ENCODE data around the gene ABTB2.
A peak's percentile ranks its signal among the peaks of the same experiment; 100 is the strongest.

ABTB2 gene

GRCh38 chr11:34143048-34143447 lies 214.8 kb downstream of the ABTB2 start:
- Mint-ChIP-seq H3K4me1 (ENCODE audit: low read depth) (no peaks in the 10 kb centered on the region), H3K36me3 (ENCODE audit: low read depth) (peaks cover 99% of the 10 kb centered on the region), H3K4me3 (no peak overlapping the region), H3K27ac (peak overlapping the region; percentile 50), H3K27me3 (no peaks in the 10 kb centered on the region), H3K9me3 (no peaks in the 10 kb centered on the region)
- DNase-seq, result no peak

DNA sequence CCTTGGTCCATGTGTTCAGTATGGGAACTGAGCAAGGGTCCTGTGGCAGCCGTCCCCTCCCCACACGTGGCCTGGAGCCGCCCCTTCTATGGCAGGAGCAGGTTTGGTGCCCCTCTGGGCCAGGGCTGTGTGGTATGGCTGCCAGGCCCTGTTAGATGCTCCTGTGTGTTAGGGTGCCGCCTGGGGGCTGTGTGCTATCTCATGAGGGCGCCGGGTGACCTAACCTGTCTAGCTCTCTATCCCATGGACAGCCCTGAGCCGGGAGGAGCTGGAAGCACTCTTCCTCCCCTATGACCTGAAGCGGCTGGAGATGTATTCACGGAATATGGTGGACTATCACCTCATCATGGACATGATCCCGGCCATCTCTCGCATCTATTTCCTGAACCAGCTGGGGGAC lies 217.7 kb downstream of the ABTB2 start:
- H3K36me3 Mint-ChIP-seq (ENCODE audit: low read depth), result peaks cover 99% of the 10 kb centered on the region
- peaks cover 5% of the 10 kb centered on the region for H3K4me1 Mint-ChIP-seq (ENCODE audit: low read depth)
- no peak overlapping the region for H3K27ac Mint-ChIP-seq
- DNase-seq, result no peak
- H3K9me3 Mint-ChIP-seq, result no peaks in the 10 kb centered on the region
- no peaks in the 10 kb centered on the region for H3K27me3 Mint-ChIP-seq
- no peak overlapping the region for H3K4me3 Mint-ChIP-seq

DNA sequence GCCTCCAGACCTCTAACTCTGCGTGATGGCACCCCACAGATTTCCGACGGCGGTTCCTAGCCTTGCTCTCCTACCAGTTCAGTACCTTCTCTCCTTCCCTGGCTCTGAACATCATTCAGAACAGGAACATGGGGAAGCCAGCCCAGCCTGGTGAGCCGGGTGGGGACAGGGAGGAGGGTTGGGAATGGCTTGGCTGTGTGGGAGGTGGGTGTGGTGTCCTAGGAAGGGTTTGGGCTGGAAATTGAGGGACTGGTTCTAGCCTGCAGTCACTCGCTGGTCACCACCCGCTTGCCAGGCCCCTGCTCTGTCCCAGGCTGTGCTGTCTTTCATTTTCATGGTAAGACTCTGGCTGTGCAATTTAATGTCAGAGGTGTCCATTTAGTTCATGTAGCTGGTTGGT lies 218.5 kb downstream of the ABTB2 start:
- no peaks in the 10 kb centered on the region for H3K9me3 Mint-ChIP-seq
- H3K4me1 Mint-ChIP-seq (ENCODE audit: low read depth), result peaks cover 12% of the 10 kb centered on the region
- H3K4me3 Mint-ChIP-seq, result no peak overlapping the region
- H3K36me3 Mint-ChIP-seq (ENCODE audit: low read depth), result peaks cover 99% of the 10 kb centered on the region
- no peak overlapping the region for H3K27ac Mint-ChIP-seq
- DNase-seq, result no peak
- no peaks in the 10 kb centered on the region for H3K27me3 Mint-ChIP-seq

GRCh38 chr11:34136420-34136819 lies 221.4 kb downstream of the ABTB2 start:
- no peaks in the 10 kb centered on the region for H3K27me3 Mint-ChIP-seq
- H3K4me3 Mint-ChIP-seq, result no peak overlapping the region
- peaks cover 14% of the 10 kb centered on the region for H3K4me1 Mint-ChIP-seq (ENCODE audit: low read depth)
- peaks cover 99% of the 10 kb centered on the region for H3K36me3 Mint-ChIP-seq (ENCODE audit: low read depth)
- no peaks in the 10 kb centered on the region for H3K9me3 Mint-ChIP-seq
- peak overlapping the region; percentile 15 for H3K27ac Mint-ChIP-seq
- no peak for DNase-seq

DNA sequence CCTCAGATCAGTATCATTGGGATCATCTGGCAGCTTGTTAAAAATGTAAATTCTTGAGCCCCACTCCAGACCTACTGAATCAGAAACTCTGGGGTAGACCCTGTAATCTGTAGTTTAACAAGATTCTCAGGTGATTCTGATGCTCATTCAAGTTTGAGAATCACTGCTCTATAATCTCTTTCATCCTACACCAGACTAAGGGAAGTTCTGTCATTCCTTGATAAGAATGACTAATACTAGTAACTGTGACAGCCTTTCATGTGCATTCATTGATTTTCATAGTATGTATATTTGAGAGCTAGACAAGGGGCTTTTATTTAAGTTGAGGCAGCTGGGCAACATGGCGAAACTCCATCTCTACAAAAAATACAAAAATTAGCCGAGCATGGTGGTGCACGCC lies 222.4 kb downstream of the ABTB2 start:
- H3K27me3 Mint-ChIP-seq, result no peaks in the 10 kb centered on the region
- peaks cover 14% of the 10 kb centered on the region for H3K4me1 Mint-ChIP-seq (ENCODE audit: low read depth)
- DNase-seq, result no peak
- H3K27ac Mint-ChIP-seq, result peak overlapping the region; percentile 81
- no peaks in the 10 kb centered on the region for H3K9me3 Mint-ChIP-seq
- H3K4me3 Mint-ChIP-seq, result no peak overlapping the region
- H3K36me3 Mint-ChIP-seq (ENCODE audit: low read depth), result peaks cover 99% of the 10 kb centered on the region

GRCh38 chr11:34134765-34135164 lies 223.0 kb downstream of the ABTB2 start:
- DNase-seq, result no peak
- Mint-ChIP-seq H3K27me3 (no peaks in the 10 kb centered on the region), H3K4me1 (ENCODE audit: low read depth) (peaks cover 14% of the 10 kb centered on the region), H3K27ac (peak overlapping the region; percentile 81), H3K9me3 (no peaks in the 10 kb centered on the region), H3K4me3 (no peak overlapping the region), H3K36me3 (ENCODE audit: low read depth) (peaks cover 99% of the 10 kb centered on the region)

DNA sequence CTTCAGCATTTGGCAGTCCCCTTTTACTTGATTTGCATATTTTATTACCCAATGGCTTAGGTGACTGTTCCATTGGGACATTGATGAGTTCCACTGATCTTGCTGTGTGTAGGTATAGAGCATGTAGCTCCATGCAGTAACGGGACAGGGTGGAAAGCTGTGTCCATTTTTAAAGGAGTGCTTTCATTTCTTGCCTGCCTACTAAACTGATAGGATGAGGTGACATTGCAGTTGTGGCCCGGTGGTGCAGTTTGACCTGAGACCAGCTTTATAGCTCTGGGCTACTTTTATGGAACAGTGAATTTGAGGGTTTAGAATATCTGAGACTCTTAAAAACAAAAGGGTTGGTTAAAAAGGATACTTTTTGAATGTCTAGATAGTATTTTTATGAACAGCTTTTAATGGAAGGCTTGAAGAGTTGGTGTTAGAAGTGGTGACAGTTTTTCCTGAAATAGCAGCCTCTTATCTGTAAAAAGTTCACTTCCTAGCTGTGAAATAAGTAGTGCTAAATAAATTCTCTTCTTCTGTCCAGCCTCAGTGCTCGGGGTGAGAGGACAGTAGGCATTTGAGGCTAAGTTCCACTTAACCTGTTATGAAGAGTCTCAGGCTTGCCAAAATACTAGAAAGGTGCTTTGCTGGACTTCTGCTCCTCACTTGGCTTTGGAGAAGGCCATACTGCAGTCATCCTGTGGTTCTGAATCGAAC lies 225.4 kb downstream of the ABTB2 start:
- Mint-ChIP-seq H3K4me3 (no peak overlapping the region), H3K4me1 (ENCODE audit: low read depth) (peaks cover 14% of the 10 kb centered on the region), H3K36me3 (ENCODE audit: low read depth) (peaks cover 97% of the 10 kb centered on the region), H3K27ac (no peak overlapping the region), H3K27me3 (no peaks in the 10 kb centered on the region), H3K9me3 (no peaks in the 10 kb centered on the region)
- DNase-seq, result no peak

DNA sequence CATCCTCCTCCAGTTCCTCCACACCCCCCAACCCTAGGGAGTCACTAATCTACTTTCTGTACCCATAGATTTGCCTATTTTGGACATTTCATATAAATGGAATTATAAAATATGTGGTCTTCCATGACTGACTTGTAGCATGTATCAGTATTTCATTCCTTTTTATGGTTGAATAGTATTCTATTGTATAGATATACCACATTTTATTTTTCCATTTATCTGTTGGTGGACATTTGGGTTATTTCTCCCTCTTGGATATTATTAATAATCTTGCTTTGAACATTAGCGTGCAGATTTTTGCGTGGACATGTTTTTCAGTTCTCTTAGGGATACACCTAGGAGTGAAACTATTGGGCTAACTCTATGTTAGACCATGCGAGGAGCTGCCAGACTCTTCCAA lies 229.0 kb downstream of the ABTB2 start:
- H3K9me3 Mint-ChIP-seq, result no peaks in the 10 kb centered on the region
- H3K27me3 Mint-ChIP-seq, result no peaks in the 10 kb centered on the region
- H3K27ac Mint-ChIP-seq, result no peak overlapping the region
- H3K4me1 Mint-ChIP-seq (ENCODE audit: low read depth), result no peaks in the 10 kb centered on the region
- no peak overlapping the region for H3K4me3 Mint-ChIP-seq
- peaks cover 97% of the 10 kb centered on the region for H3K36me3 Mint-ChIP-seq (ENCODE audit: low read depth)
- DNase-seq, result no peak

GRCh38 chr11:34126959-34127848 lies 230.6 kb downstream of the ABTB2 start:
- Mint-ChIP-seq H3K9me3 (no peaks in the 10 kb centered on the region), H3K27me3 (no peaks in the 10 kb centered on the region), H3K36me3 (ENCODE audit: low read depth) (peaks cover 97% of the 10 kb centered on the region), H3K27ac (no peak overlapping the region), H3K4me3 (no peak overlapping the region), H3K4me1 (ENCODE audit: low read depth) (no peaks in the 10 kb centered on the region)
- no peak for DNase-seq

GRCh38 chr11:34124885-34125668 lies 232.7 kb downstream of the ABTB2 start:
- Mint-ChIP-seq H3K27ac (peak overlapping the region; percentile 6), H3K4me3 (no peak overlapping the region), H3K36me3 (ENCODE audit: low read depth) (peaks cover 95% of the 10 kb centered on the region), H3K4me1 (ENCODE audit: low read depth) (no peaks in the 10 kb centered on the region), H3K9me3 (no peaks in the 10 kb centered on the region), H3K27me3 (no peaks in the 10 kb centered on the region)
- no peak for DNase-seq

GRCh38 chr11:34120651-34121050 lies 237.2 kb downstream of the ABTB2 start:
- Mint-ChIP-seq H3K36me3 (ENCODE audit: low read depth) (peaks cover 95% of the 10 kb centered on the region), H3K27ac (no peak overlapping the region), H3K4me3 (no peak overlapping the region), H3K9me3 (no peaks in the 10 kb centered on the region), H3K27me3 (no peaks in the 10 kb centered on the region), H3K4me1 (ENCODE audit: low read depth) (no peaks in the 10 kb centered on the region)
- no peak for DNase-seq

DNA sequence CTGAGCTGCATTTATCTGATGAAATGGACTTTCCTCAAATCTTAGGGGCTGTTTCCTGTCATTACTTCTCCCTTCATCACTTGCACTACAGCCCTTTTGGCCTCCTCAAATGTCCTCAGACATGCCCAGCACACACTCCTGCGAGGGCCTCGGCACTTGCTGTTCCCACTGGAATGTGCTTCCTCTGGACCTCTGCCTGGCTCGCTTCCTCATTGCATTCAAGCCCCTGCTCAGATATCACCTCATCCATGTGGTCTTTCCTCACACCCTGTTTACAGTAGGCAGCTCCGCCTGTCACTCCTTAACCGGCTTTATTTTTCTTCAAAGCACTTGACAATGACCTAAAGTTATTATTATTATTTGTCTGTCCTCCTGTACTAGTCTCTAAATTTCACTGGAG lies 243.3 kb downstream of the ABTB2 start:
- H3K27ac Mint-ChIP-seq, result no peak overlapping the region
- H3K4me3 Mint-ChIP-seq, result no peak overlapping the region
- DNase-seq, result no peak
- peaks cover 10% of the 10 kb centered on the region for H3K4me1 Mint-ChIP-seq (ENCODE audit: low read depth)
- no peaks in the 10 kb centered on the region for H3K9me3 Mint-ChIP-seq
- no peaks in the 10 kb centered on the region for H3K27me3 Mint-ChIP-seq
- peaks cover 97% of the 10 kb centered on the region for H3K36me3 Mint-ChIP-seq (ENCODE audit: low read depth)

DNA sequence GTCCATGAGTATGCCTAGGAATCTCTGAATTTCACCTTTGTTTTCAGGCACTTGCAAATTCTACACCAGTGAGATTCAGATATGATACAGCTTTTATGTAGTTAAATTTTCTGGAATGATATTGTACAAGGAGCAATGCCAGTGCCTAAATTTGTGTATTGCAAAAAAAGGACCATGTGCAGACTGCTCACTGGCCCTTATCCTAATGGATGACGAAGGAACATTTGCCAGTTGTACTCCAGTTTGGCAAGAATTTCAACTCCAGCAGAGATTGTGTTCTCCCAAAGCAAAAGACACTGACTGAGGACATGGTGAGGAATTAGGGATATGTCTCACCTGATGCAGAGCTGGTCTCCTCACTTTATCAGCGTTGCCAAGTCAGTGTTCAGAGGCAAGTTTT lies 243.8 kb downstream of the ABTB2 start:
- Mint-ChIP-seq H3K4me3 (no peak overlapping the region), H3K27me3 (no peaks in the 10 kb centered on the region), H3K4me1 (ENCODE audit: low read depth) (peaks cover 15% of the 10 kb centered on the region), H3K27ac (no peak overlapping the region), H3K9me3 (no peaks in the 10 kb centered on the region), H3K36me3 (ENCODE audit: low read depth) (peaks cover 97% of the 10 kb centered on the region)
- DNase-seq, result no peak

DNA sequence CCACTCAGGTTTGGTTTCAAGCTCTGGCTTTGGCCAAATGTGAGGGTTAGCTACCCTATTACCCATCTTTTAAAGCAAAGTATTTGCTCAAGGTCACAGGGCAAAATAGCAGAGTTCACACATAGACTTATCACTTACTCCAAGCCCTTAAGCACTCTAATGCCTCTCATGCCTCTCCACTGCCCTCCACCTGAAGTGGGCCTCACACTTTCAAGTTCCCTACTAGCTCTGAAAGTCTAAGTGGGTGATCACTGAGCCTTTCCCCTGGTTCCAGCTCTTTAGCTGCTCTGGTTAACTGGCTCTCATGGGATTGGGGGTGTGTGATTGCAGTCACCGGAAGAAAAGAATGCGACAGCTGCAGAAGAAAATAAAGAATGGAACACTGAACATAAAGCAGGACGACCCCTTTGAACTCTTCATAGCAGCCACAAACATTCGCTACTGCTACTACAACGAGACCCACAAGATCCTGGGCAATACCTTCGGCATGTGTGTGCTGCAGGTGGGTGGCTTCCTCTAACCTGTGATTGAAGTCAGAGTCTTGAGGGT lies 246.0 kb downstream of the ABTB2 start:
- H3K9me3 Mint-ChIP-seq, result no peaks in the 10 kb centered on the region
- DNase-seq, result no peak
- no peaks in the 10 kb centered on the region for H3K27me3 Mint-ChIP-seq
- peaks cover 37% of the 10 kb centered on the region for H3K4me1 Mint-ChIP-seq (ENCODE audit: low read depth)
- no peak overlapping the region for H3K27ac Mint-ChIP-seq
- no peak overlapping the region for H3K4me3 Mint-ChIP-seq
- H3K36me3 Mint-ChIP-seq (ENCODE audit: low read depth), result peaks cover 97% of the 10 kb centered on the region
